Uterus (tissue), 4 donors: ENCODE results near the gene NLK. TPM values are rescaled to one million over a fixed set of nuclear protein-coding genes. Genes with fewer than 3 reads are reported as not detected.

Experiments
- DNase-seq, 2 donors: peaks; one replicate each; pipeline ENCODE4 v3.0.0-alpha.2; 2019 to 2020
- H3K27ac ChIP-seq, 2 donors: fragments of 200-600 bp; sonication (generic); 1 replicate in 1 of 2; 2 replicates in 1 of 2; pipeline ENCODE4 v1.5.1; 2016 to 2018
- H3K27me3 ChIP-seq, 2 donors: fragments of 200-600 bp; sonication (generic); one replicate each; pipeline ENCODE4 v1.5.1; 2018 to 2019; ENCODE audit warnings: control low read depth in 1 of 2
- H3K36me3 ChIP-seq, 2 donors: fragments of 200-600 bp; sonication (generic); one replicate each; pipeline ENCODE4 v1.5.1; 2019; ENCODE audit warnings: control low read depth in 1 of 2
- H3K4me1 ChIP-seq, 2 donors: fragments of 200-600 bp; sonication (generic); one replicate each; pipeline ENCODE4 v1.5.1; 2018 to 2019; ENCODE audit warnings: control low read depth in 1 of 2
- H3K4me3 ChIP-seq, 2 donors: fragments of 200-600 bp; sonication (generic); 1 replicate in 1 of 2; 2 replicates in 1 of 2; pipeline ENCODE4 v1.5.1; 2018 to 2019; ENCODE audit warnings: mild to moderate bottlenecking in 1 of 2
- H3K9me3 ChIP-seq, 2 donors: fragments of 200-600 bp; sonication (generic); one replicate each; pipeline ENCODE4 v1.5.1; 2019; ENCODE audit warnings: control low read depth in 1 of 2
- POLR2A ChIP-seq, 2 donors: fragments of 450-650 bp; IDR thresholded peaks; one replicate each; pipeline ENCODE4 v1.6.1; 2016; ENCODE audit warnings: antibody characterized with exemption in 2 of 2, mild to moderate bottlenecking in 1 of 2, moderate library complexity in 1 of 2
- intact Hi-C: fragments of 100-400 bp; cut with DNase I; formaldehyde crosslinking; loops from one replicate; pipeline ENCODE4 v1.15.1; 2023; ENCODE audit warnings: low total_unique reads
- total RNA-seq, 4 donors: library from RNA; depleted of rRNA in 3 of 4; stranded (reverse); fragments of >200 nt in 3 of 4; gene quantifications; one replicate each; pipeline versions ENCODE4 v1.1.0 to v1.2.4, GENCODE V29; 2014 to 2023
- TF ChIP-seq, protein P1 (sequence below), 4 experiments: fragments of 200-600 bp in 2 of 4; fragments of 450-650 bp in 2 of 4; sonication (generic) in 2 of 4; IDR thresholded peaks; one replicate each; pipeline ENCODE4 v1.5.1; 2016 to 2019; ENCODE audit warnings: antibody characterized with exemption in 4 of 4, mild to moderate bottlenecking in 2 of 4, moderate library complexity in 1 of 4
- donor health status: DM: yes; HTN: yes; CAD: no.

NLK gene
- total RNA-seq, 4 donors from 2014 or later: 7.7 to 36.8 (median 23.4) TPM

DNA sequence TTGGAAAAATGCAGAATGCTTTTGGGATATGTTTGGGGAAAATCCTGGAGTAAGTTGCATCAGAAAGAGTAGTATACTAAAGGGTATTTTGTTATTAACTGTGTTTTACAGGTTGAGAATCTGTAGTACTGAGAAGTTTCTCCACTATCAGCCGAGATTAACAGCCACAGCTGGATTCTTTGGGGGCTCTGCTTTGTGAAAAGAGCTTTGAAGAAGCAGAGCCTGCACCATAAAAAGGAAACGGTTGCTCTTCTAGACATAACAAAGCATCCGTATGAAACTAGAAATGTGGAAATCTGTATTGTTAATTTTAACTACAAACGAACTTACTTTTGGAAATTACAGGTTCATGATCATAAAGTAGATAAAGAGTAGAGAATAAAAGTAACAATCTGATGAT, 5.3 kb downstream of the NLK start:
- intact Hi-C loops: no loop called here
- Histone ChIP-seq H3K9me3 (no peaks in the 10 kb centered on the region), H3K36me3 (no peaks in the 10 kb centered on the region), H3K27ac (no peak overlapping the region), H3K27me3 (no peaks in the 10 kb centered on the region), H3K4me3 (no peak overlapping the region), H3K4me1 (peaks cover 0 to 7% of the 10 kb centered on the region in 2 donors)
- no peak for TF ChIP-seq POLR2A (IDR thresholded peaks at IDR 0.05)
- TF ChIP-seq, protein P1, sequence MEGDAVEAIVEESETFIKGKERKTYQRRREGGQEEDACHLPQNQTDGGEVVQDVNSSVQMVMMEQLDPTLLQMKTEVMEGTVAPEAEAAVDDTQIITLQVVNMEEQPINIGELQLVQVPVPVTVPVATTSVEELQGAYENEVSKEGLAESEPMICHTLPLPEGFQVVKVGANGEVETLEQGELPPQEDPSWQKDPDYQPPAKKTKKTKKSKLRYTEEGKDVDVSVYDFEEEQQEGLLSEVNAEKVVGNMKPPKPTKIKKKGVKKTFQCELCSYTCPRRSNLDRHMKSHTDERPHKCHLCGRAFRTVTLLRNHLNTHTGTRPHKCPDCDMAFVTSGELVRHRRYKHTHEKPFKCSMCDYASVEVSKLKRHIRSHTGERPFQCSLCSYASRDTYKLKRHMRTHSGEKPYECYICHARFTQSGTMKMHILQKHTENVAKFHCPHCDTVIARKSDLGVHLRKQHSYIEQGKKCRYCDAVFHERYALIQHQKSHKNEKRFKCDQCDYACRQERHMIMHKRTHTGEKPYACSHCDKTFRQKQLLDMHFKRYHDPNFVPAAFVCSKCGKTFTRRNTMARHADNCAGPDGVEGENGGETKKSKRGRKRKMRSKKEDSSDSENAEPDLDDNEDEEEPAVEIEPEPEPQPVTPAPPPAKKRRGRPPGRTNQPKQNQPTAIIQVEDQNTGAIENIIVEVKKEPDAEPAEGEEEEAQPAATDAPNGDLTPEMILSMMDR (IDR thresholded peaks at IDR 0.05): no peak
- DNase-seq: no peak

DNA sequence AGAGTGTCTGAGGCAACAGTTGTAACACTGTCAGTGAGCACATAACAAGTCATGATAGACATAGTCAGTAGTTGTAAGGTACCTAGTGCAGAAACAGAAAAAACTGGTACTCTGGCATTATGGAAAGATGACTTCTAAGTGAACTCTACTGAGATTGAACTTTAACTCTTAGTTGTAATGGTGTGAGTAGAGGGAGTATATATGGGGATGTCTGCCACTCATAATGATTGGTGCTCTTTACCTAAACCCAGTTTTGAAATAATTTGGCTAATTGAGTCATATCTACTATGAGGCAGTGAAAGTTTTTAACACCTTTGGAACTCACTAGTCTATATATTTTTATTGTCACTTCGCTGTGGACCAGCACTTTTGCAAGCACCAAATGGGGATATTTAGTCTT, 6.6 kb downstream of the NLK start:
- Histone ChIP-seq H3K27me3 (no peaks in the 10 kb centered on the region), H3K27ac (no peak overlapping the region), H3K4me3 (no peak overlapping the region), H3K36me3 (no peaks in the 10 kb centered on the region), H3K4me1 (peaks cover 0 to 14% of the 10 kb centered on the region in 2 donors), H3K9me3 (no peaks in the 10 kb centered on the region)
- DNase-seq: no peak
- no peak for TF ChIP-seq POLR2A (IDR thresholded peaks at IDR 0.05)
- TF ChIP-seq, protein P1 (IDR thresholded peaks at IDR 0.05): no peak
- intact Hi-C loops: no loop called here

DNA sequence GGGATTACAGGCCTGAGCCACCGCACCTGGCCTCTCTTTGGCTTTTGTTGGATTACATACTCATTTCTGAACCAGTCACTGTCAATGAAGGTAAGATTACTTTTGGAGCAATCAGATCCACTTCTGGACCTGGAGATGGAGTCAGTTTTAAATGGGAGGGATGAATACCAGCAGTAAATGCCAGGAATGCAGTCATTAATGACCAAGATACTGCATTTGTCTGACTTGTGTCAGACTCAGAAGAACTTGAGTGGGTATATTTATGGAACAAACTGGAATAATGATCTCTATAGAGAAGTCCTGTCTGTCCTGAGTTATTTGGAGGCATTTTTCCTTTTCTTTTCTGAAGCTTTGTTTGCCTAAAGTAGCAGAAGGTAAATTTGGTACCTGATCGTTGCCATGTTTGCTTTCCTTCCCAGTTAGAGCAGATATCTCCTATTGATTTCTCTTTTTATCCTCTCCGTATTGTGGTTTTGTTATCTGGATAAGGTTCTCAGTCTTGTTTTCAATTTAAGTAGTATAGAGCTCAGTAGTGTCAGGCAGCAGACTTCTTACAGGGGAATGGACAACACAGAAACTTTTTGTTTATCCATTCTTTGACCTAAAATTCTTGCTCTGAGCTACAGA, 10.7 kb downstream of the NLK start:
- TF ChIP-seq, protein P1 (IDR thresholded peaks at IDR 0.05): no peak
- no peak for TF ChIP-seq POLR2A (IDR thresholded peaks at IDR 0.05)
- Histone ChIP-seq H3K4me3 (no peak overlapping the region), H3K4me1 (peaks cover 0 to 16% of the 10 kb centered on the region in 2 donors), H3K27me3 (no peaks in the 10 kb centered on the region), H3K27ac (no peak overlapping the region), H3K36me3 (no peaks in the 10 kb centered on the region), H3K9me3 (no peaks in the 10 kb centered on the region)
- intact Hi-C loops: no loop called here
- DNase-seq: no peak

DNA sequence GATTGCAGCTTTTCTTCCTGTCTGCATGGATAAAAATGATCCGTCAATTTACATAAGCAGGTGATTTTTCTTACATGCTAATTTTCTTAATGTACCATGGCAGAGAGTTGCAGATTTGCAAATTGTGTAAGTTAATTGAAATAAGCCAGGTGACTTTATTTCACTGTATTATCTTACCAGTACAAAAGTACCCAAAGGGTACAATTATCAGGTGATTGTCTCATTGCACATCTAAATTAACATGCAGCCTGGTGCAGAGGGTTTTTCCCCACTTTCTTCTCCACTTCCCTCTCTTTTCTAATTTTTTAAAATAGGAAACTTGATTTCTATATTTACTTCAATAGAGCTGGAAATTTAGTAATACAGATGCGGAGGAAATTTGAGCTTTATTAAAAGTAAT, 11.2 kb downstream of the NLK start:
- Histone ChIP-seq H3K27ac (no peak overlapping the region), H3K4me3 (no peak overlapping the region), H3K4me1 (peaks cover 0 to 15% of the 10 kb centered on the region in 2 donors), H3K9me3 (no peaks in the 10 kb centered on the region), H3K27me3 (no peaks in the 10 kb centered on the region), H3K36me3 (no peaks in the 10 kb centered on the region)
- DNase-seq: no peak
- intact Hi-C loops: no loop called here
- TF ChIP-seq, protein P1 (IDR thresholded peaks at IDR 0.05): no peak
- no peak for TF ChIP-seq POLR2A (IDR thresholded peaks at IDR 0.05)

DNA sequence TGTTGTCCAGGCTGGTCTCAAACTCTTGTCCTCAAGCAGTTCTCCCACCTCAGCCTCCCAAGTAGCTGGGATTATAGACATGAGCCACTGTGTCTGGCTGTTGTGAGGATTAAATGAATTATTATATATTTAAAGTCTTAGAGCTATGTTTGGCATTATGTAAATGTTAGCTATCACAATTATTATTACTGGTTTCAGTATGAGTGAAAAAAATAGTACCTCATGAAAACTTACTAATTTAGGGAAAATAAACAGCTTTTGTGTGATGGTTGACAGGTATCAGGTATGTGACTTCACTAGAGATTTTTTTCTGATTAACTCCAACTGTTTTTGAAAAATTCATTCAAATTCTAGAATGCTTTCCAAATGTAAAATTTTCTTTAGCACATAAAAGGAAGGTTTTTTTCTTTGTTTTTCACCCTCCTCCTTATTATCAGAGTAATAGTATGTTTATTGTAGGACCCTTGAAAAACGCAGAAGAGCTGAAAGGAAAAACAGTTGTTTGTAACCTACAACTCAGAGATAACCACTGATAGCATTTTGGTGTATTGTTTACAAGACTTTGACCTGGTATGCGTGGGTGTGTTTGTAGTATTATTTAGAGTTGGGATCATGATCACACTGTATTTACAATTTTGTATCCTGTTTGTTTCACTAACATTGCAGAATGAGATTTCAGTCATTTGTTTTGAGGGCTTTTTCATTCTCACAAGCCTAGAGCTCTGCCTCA, 13.2 kb downstream of the NLK start:
- no peak for DNase-seq
- TF ChIP-seq POLR2A (IDR thresholded peaks at IDR 0.05): no peak
- TF ChIP-seq, protein P1 (IDR thresholded peaks at IDR 0.05): no peak
- intact Hi-C loops: no loop called here

More for the DNA sequence above, 13.2 kb downstream of the NLK start:
- H3K36me3 ChIP-seq: no peaks in the 10 kb centered on the region
- H3K27me3 ChIP-seq: no peaks in the 10 kb centered on the region
- H3K4me3 ChIP-seq: no peak overlapping the region
- peaks cover 5 to 15% of the 10 kb centered on the region in 2 donors for H3K4me1 ChIP-seq
- H3K27ac ChIP-seq: no peak overlapping the region
- no peaks in the 10 kb centered on the region for H3K9me3 ChIP-seq
